Measurements from ENCODE around the gene KDM2A.

The KDM2A gene

DNA sequence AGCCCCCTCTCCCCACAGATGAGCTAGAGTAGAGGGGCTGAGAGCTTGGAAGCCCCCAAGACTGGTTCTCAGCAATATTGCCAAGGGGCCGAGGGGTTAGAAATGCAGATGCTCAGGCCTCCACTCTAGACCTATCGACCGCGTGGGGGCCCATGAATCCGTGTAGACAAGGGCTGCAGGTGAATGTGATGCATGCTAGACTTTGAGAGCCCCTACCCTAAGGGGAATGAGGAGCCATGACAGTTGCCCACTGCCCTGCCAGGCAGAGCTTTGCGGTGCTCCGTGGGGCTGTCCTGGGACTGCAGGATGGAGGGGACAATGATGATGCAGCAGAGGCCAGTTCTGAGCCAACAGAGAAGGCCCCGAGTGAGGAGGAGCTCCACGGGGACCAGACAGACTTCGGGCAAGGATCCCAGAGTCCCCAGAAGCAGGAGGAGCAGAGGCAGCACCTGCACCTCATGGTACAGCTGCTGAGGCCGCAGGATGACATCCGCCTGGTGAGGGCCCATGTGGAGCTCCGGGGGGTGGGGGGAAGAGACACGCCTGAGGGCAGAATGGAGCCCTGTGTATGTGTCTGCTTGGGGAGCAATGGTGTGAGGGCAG lies 185.5 kb downstream of the KDM2A start:
- DNase-seq: no peak

DNA sequence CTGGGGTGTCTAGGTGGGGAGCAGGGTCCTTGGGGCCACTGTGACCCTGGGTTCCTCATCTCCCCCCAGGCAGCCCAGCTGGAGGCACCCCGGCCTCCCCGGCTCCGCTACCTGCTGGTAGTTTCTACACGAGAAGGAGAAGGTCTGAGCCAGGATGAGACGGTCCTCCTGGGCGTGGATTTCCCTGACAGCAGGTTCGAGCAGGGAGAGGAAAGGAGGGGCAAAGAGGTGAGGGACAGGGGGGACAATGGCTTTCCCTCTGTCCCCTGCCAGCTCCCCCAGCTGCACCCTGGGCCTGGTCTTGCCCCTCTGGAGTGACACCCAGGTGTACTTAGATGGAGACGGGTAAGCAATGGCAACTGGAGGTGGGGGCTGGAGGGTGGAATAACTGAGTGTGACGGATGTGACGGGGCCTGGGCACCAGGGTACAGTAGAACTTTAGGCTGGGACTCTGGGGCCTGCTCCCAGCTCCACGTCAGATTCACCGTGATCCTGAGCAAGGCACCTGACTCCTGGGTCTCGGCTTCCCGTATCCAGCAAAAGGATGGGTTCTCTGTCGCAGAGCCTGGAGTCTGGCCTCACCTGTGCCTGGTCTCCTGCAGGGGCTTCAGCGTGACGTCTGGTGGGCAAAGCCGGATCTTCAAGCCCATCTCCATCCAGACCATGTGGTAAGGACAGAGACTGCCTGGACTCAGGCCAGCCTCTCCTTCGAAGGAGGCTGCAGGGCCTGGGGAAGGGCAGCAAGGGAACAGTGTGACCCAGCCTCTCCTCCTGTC lies 187.9 kb downstream of the KDM2A start:
- no peak for DNase-seq

- DNase-seq: no peak
These were observed 188.5 kb downstream of the KDM2A start for GRCh38 chr11:67307545-67308001.
